HG03575 (cell line): ENCODE measurements around the gene CNTN5.

Source experiments
- ATAC-seq: cut with Tn5 transposase; IDR thresholded peaks from one replicate; pipeline ENCODE4 v1.9.1; 2021; ENCODE audit not compliant: unreplicated experiment, insufficient number of reproducible peaks, low FRiP score; ENCODE audit errors: extremely low read depth

Gene CNTN5

DNA sequence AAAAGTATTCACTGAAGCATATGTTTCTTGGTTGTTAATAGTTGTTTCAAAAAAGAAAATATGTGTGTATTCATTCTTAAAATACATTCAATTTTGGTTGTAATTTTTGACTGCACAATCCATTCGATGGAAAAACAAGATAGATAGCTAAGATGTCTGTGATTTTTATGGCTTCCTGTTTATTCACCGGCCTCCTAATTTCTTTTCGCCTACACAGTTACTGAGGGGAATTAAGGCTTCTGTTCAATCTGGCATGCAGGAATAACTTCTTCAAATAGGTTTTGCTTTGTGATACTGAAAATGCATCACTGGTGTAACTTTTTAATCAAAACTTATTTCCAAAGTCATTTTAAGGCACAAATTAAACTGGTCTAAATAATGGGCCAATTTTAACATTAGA lies 1375.5 kb downstream of the CNTN5 start:
- ATAC-seq, result no peak

DNA sequence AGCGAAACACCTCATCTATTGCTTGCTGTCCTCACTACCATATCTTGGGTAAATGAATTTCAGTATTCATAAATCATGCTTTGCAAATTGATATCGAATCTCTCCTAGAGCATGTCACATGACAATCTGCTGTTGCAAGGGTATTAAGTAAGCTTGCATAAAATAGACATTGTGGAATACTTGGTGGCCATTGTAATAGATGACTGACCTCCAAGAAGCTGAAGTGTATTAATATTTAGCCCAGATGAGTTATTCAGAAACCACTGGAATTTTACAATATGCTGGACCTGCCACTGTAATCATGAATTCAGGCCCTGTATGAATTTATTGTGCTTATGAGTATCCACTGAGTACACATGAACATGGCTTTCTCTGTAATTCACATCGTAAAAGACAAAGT lies 1376.7 kb downstream of the CNTN5 start:
- ATAC-seq, result no peak

DNA sequence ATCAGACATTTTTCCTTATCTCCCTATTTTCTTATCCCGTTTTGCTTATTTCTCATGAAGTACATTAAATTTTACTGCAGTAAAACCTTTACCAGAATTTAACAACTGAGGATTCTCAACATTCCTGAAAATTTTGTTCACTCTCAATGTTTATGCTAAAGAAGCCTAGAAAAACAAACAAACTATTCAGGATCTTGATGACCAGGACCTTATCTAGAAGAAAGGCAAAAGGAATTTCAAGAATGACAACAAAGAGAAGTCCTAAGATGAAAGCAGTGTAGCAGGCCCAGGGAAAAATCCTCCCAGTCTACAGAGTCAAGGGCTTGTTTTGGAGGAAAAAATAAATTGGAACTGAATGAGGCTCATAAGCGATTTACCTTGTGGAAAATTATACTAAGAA lies 1383.1 kb downstream of the CNTN5 start:
- no peak for ATAC-seq

DNA sequence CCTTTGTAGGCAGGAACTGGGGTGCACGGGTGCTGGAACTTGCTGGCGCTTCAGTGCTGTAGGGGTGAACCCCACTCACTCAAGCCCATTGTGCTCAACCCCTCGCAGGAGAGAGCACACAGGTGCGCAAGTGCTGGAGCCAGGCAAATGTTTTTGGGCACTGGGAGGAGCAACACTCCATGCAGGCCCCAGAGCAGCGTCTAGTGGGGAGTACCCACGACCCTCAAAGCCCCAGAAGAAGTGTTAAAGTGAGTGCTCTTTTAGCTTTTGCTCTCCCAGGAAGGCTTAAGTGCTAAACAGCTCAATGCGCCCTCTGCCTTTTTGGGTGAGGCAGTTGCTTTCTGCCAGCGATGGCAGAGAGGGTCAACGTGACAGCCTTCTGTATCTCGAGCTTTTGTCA lies 1384.2 kb downstream of the CNTN5 start:
- no peak for ATAC-seq
